HepG2 (cell line): ENCODE data around the gene WDR81. TPM values are rescaled to one million over a fixed set of nuclear protein-coding genes. Genes with fewer than 3 reads are reported as not detected.
A peak's percentile ranks its signal among the peaks of the same experiment; 100 is the strongest.

Source experiments
- ATF6 ChIP-seq: sonication (generic); formaldehyde crosslinking; conservative IDR thresholded peaks from 2 replicates; pipeline ENCODE4 v1.4.0; 2020; ENCODE audit warnings: missing genetic modification reagents
- BCL6 ChIP-seq: IDR thresholded peaks from 2 replicates; pipeline ENCODE4 v1.6.1; 2016; ENCODE audit warnings: missing genetic modification reagents, missing compliant biosample characterization
- CAMTA2 ChIP-seq: sonication (generic); formaldehyde crosslinking; IDR thresholded peaks from 2 replicates; pipeline ENCODE4 v1.4.0; 2020; ENCODE audit warnings: mild to moderate bottlenecking, missing genetic modification reagents, borderline replicate concordance
- CTCF ChIP-seq: sonication (generic); formaldehyde crosslinking; IDR thresholded peaks from 2 replicates; pipeline ENCODE4 v1.5.0; 2020; ENCODE audit warnings: mild to moderate bottlenecking, missing genetic modification reagents, moderate library complexity
- FOXA3 ChIP-seq: IDR thresholded peaks from 2 replicates; pipeline ENCODE4 v1.6.1; 2016; ENCODE audit warnings: missing genetic modification reagents, missing compliant biosample characterization
- FOXJ3 ChIP-seq: sonication (generic); formaldehyde crosslinking; IDR thresholded peaks from 2 replicates; pipeline ENCODE4 v1.4.0; 2020; ENCODE audit warnings: missing genetic modification reagents, mild to moderate bottlenecking, borderline replicate concordance
- HNF4A ChIP-seq: sonication (generic); formaldehyde crosslinking; IDR thresholded peaks from 2 replicates; pipeline ENCODE4 v1.4.0; 2020; ENCODE audit warnings: missing genetic modification reagents
- KDM2A ChIP-seq: sonication (generic); formaldehyde crosslinking; IDR thresholded peaks from 2 replicates; pipeline ENCODE4 v1.4.0; 2020; ENCODE audit warnings: low read depth, missing genetic modification reagents, borderline replicate concordance
- KLF11 ChIP-seq: IDR thresholded peaks from 2 replicates; pipeline ENCODE4 v1.6.1; 2016; ENCODE audit warnings: missing compliant biosample characterization
- MIER3 ChIP-seq: IDR thresholded peaks from 2 replicates; pipeline ENCODE4 v1.6.1; 2016; ENCODE audit warnings: missing compliant biosample characterization, borderline replicate concordance
- NR2C2 ChIP-seq: sonication (generic); formaldehyde crosslinking; IDR thresholded peaks from 2 replicates; pipeline ENCODE4 v1.4.0; 2020; ENCODE audit warnings: missing genetic modification reagents, mild to moderate bottlenecking, moderate library complexity, borderline replicate concordance
- PHB2 ChIP-seq: fragments of 450-650 bp; IDR thresholded peaks from 2 replicates; pipeline ENCODE4 v1.6.1; 2018; ENCODE audit not compliant: partially characterized antibody
- POLR2A ChIP-seq, 2 experiments: IDR thresholded peaks; 2 replicates each; pipeline ENCODE4 v1.6.1; 2011; ENCODE audit warnings: low read depth in 2 of 2, low read length in 2 of 2, mild to moderate bottlenecking in 1 of 2, moderate library complexity in 1 of 2; ENCODE audit not compliant: insufficient read depth in 1 of 2
- RAD21 ChIP-seq: fragments of 450-650 bp; formaldehyde crosslinking; IDR thresholded peaks from 2 replicates; pipeline ENCODE4 v1.5.0; 2020; ENCODE audit warnings: mild to moderate bottlenecking
- REPIN1 ChIP-seq: sonication (generic); formaldehyde crosslinking; IDR thresholded peaks from 2 replicates; pipeline ENCODE4 v1.8.0; 2022; ENCODE audit warnings: missing genetic modification reagents, low read depth, mild to moderate bottlenecking, borderline replicate concordance
- SALL1 ChIP-seq: sonication (generic); formaldehyde crosslinking; IDR thresholded peaks from 2 replicates; pipeline ENCODE4 v1.8.0; 2022; ENCODE audit warnings: mild to moderate bottlenecking, missing genetic modification reagents
- SIN3B ChIP-seq: fragments of 150-350 bp; IDR thresholded peaks from 2 replicates; pipeline ENCODE4 v1.6.1; 2014; ENCODE audit warnings: low read length
- SNAI1 ChIP-seq: sonication (generic); formaldehyde crosslinking; IDR thresholded peaks from 2 replicates; pipeline ENCODE4 v1.5.0; 2020; ENCODE audit warnings: mild to moderate bottlenecking, missing genetic modification reagents, borderline replicate concordance
- STAG1 ChIP-seq: sonication (generic); formaldehyde crosslinking; IDR thresholded peaks from 2 replicates; pipeline ENCODE4 v1.4.0; 2020; ENCODE audit warnings: missing genetic modification reagents
- SUZ12 ChIP-seq: fragments of 150-350 bp; IDR thresholded peaks from 2 replicates; pipeline ENCODE4 v1.6.1; 2014; ENCODE audit warnings: low read depth, low read length
- XRCC5 ChIP-seq: fragments of 200-400 bp; formaldehyde crosslinking; optimal IDR thresholded peaks from 2 replicates; pipeline ENCODE3; 2017; ENCODE audit warnings: mild to moderate bottlenecking, low read length
- ZBTB25 ChIP-seq: IDR thresholded peaks from 2 replicates; pipeline ENCODE4 v1.6.1; 2018; ENCODE audit warnings: missing genetic modification reagents
- ZEB1 ChIP-seq: IDR thresholded peaks from 2 replicates; pipeline ENCODE4 v1.6.1; 2012; ENCODE audit warnings: mild to moderate bottlenecking, low read depth, inconsistent platforms; ENCODE audit not compliant: insufficient replicate concordance
- ZNF143 ChIP-seq: sonication (generic); formaldehyde crosslinking; IDR thresholded peaks from 2 replicates; pipeline ENCODE4 v1.4.0; 2020; ENCODE audit warnings: missing genetic modification reagents
- ZNF333 ChIP-seq: sonication (generic); formaldehyde crosslinking; IDR thresholded peaks from 2 replicates; pipeline ENCODE4 v1.4.0; 2020; ENCODE audit warnings: mild to moderate bottlenecking, missing genetic modification reagents, borderline replicate concordance
- ZNF564 ChIP-seq: sonication (generic); formaldehyde crosslinking; IDR thresholded peaks from 2 replicates; pipeline ENCODE4 v1.8.1; 2023; ENCODE audit warnings: mild to moderate bottlenecking, missing genetic modification reagents
- ZNF644 ChIP-seq: IDR thresholded peaks from 2 replicates; pipeline ENCODE4 v1.6.1; 2016; ENCODE audit warnings: low read depth
- ZNF782 ChIP-seq: sonication (generic); formaldehyde crosslinking; IDR thresholded peaks from 2 replicates; pipeline ENCODE4 v1.4.0; 2020; ENCODE audit warnings: missing genetic modification reagents, mild to moderate bottlenecking, borderline replicate concordance
- polyA plus RNA-seq, 8 experiments: library from polyadenylated mRNA; depleted of rRNA in 3 of 8; stranded (reverse) in 7 of 8; unstranded in 1 of 8; fragments of >200 nt; fragmentation: Illumina TruSeq in 4 of 8; extraction: Trizol in 4 of 8; gene quantifications; 2 replicates each; pipeline versions ENCODE4 v1.2.1 to v1.2.3, GENCODE V29; 2011 to 2016; ENCODE audit warnings: low read depth in 4 of 8, missing spikeins in 1 of 8, mixed read lengths in 1 of 8; ENCODE audit not compliant: insufficient read depth in 1 of 8
- total RNA-seq, 5 experiments: library from RNA; depleted of rRNA; stranded (reverse); fragments of >200 nt; fragmentation: Illumina TruSeq; extraction: Trizol; gene quantifications; 2 replicates each; pipeline ENCODE4 v1.2.3, GENCODE V29; 2016; ENCODE audit warnings: low read depth in 1 of 5

Gene WDR81
- total and polyA plus RNA-seq, 2 of the 13 experiments (the other 11 are each of a cell fraction or from before 2014, with no cell fraction given) = 9.1 to 16.7 TPM

GRCh38 chr17:1783834-1784611 is 59.5 kb downstream of the WDR81 start (continued):
- TF ChIP-seq ATF6 (CRISPR knock-in tag) (no peak), ZNF333 (CRISPR knock-in tag) (no peak), ZNF564 (no peak), FOXA3 (CRISPR knock-in tag) (0 out of 2 replicates have a peak, but pooled peaks have one; percentile 38), SIN3B (no peak), BCL6 (CRISPR knock-in tag) (peak; percentile 12; the same call in 1 of the 2 replicates), POLR2A (IDR thresholded peaks at IDR 0.05; ENCODE audit: insufficient read depth in 1 of 2, low read depth in 2 of 2, low read length in 2 of 2) (no peak), REPIN1 (CRISPR knock-in tag) (no peak), RAD21 (CRISPR knock-in tag) (peak; percentile 84), KLF11 (CRISPR knock-in tag) (no peak), CAMTA2 (no peak), FOXJ3 (no peak; the same call in 1 of the 2 replicates), SUZ12 (no peak), ZNF143 (CRISPR knock-in tag) (0 out of 2 replicates have a peak, but pooled peaks have one; percentile 24), ZEB1 (no peak), SALL1 (CRISPR knock-in tag) (peak; percentile 51), NR2C2 (CRISPR knock-in tag) (0 out of 2 replicates have a peak, but pooled peaks have one; percentile 25), STAG1 (peak; percentile 94), MIER3 (CRISPR knock-in tag) (no peak), HNF4A (CRISPR knock-in tag) (peak; percentile 4; the same call in 1 of the 2 replicates), PHB2 (no peak), XRCC5 (no peak), ZBTB25 (CRISPR knock-in tag) (0 out of 2 replicates have a peak, but pooled peaks have one; percentile 16), KDM2A (CRISPR knock-in tag) (0 out of 2 replicates have a peak, but pooled peaks have one; percentile 17), ZNF782 (CRISPR knock-in tag) (no peak), ZNF644 (CRISPR knock-in tag) (no peak), SNAI1 (CRISPR knock-in tag) (no peak), CTCF (peak; percentile 83)
